ENCODE results near the gene EDEM1.

- TF ChIP-seq CTCF (IDR thresholded peaks at IDR 0.05): no peak
- TF ChIP-seq POLR2AphosphoS5 (IDR thresholded peaks at IDR 0.05): no peak
Observed at GRCh38 chr3:5220193-5220592, 32.7 kb downstream of the EDEM1 start.
